HG03460 (cell line): ENCODE data around the gene APMAP.

Source experiments
- ATAC-seq: cut with Tn5 transposase; IDR thresholded peaks from one replicate; pipeline ENCODE4 v1.9.1; 2021; ENCODE audit not compliant: unreplicated experiment

Gene APMAP

DNA sequence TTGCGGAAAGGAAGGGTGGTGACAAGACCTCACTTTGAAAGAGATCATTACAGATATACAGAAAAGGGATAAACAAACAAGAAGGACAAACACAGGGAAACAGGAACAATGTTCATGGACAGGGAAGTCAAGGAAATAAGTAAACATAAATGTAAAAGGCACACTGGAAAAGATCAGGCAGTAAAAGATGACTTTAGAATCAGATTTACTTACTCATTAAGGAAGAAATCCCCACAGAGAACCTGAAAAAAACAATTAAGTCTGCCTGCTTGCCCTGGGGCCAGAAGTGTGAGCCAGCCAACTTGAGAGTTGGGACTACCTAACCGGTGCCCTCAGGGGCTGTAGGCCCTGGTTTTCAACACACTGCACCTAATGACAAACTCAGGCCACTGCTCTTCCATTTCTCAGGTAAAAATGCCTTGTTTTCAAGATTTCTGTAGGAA is 1.7 kb downstream of the APMAP start:
- ATAC-seq, result no peak

DNA sequence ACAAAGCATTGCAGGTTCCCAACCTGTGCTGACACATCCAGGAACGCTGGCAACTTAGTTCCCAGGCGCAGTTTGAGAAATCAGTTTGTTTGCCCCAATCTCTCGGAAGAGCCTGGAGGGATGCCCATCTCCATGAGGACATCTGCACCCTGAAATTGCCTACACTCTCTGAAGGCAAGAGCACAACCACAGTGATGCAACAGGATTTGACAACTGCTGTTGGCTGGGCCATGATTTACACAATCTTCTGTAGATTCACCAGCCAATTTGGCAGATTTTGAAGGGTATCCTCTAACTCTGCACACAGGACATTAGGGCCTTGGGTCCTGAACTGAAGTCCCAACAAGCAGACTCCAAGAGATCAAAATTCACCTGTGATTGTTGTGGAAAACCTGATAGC is 3.4 kb downstream of the APMAP start:
- ATAC-seq, result no peak

- ATAC-seq, result no peak
Observed at GRCh38 chr20:24987873-24988835, 4.4 kb downstream of the APMAP start.

DNA sequence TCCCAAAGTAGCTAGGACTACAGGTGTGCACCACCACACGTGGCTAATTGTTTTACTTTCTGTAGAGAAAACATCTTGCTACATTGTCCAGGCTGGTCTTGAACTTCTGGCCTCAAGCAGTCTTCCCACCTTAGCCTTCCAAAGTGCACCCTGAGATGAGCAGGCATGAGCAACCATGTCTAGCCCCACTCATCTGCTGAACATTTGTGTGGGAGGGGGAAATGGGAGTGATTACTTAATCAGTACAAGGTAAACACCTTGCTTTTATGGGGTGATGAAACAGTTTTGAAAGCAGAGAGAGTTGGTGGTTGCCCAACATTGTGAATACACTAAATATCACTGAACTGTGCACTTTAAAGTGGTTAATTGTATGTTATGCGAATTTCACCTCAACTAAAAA is 5.3 kb downstream of the APMAP start:
- ATAC-seq, result no peak

- no peak for ATAC-seq
Observed at GRCh38 chr20:24986436-24987015, 6.0 kb downstream of the APMAP start.

DNA sequence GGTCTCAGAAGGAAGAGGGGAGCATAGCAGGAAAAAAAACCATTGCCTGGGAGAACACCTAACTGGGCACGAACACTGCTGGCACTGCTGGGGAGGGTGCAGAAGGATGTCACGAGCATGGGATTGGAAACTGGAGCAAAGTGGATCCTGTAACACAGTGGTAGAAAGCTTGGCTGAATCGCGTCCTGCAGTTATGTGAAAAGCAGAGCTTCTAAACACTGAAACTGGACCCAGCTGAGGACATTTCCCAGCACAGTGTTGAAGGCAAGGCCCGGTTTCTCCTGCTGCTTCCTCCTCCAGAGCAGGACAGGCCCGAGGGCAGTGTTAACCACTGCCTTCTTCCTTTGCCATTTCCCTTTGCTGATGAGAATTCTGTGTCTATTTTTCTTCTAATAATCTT is 6.7 kb downstream of the APMAP start:
- no peak for ATAC-seq

GRCh38 chr20:24984961-24985640 is 7.5 kb downstream of the APMAP start:
- no peak for ATAC-seq

DNA sequence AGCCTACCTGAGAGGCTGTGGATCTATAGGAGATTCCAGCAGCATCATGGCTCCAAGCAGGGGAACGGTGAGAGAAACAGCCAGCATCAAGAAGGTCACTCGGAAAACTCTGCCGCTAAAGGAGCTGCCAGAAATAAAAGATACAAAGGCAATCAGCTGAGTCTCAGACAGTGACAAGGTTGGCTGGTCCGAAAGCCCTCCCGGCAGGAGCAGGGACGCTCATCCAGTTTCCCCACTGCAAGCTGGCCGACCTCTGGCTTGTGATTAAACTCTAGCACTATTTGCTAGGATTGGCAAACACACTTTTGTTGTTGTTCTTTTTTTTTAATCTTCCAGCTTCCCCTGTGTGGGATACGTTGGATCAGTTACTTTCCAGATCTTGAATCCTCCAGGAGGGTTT is 8.7 kb downstream of the APMAP start:
- no peak for ATAC-seq

GRCh38 chr20:24981790-24982189 is 10.8 kb downstream of the APMAP start:
- no peak for ATAC-seq

- ATAC-seq, result no peak
Observed at GRCh38 chr20:24981282-24981681, 11.3 kb downstream of the APMAP start.

GRCh38 chr20:24980291-24981053 is 12.1 kb downstream of the APMAP start:
- ATAC-seq, result no peak

GRCh38 chr20:24979036-24979960 is 13.3 kb downstream of the APMAP start:
- no peak for ATAC-seq

DNA sequence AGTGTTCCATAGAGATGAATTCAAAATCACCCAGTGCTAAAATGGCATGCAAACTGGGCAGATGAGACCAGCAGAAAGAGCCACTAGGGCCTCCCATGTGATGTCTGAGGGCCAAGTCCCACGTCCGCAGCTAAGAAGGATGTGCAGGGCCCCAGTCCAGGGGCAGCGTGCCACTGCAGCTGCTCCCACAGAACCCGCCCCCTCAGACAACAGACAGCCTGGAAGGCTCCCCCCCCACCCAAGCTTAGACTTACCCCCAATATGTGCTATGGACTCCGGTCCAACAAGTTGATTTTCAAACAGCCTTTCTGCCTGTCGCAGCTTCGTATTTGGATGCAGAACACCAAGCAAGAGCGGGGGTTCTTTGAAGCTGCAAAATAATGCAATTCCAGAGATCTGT is 14.0 kb downstream of the APMAP start:
- no peak for ATAC-seq

- ATAC-seq, result no peak
Observed at GRCh38 chr20:24977797-24978196, 14.8 kb downstream of the APMAP start.

DNA sequence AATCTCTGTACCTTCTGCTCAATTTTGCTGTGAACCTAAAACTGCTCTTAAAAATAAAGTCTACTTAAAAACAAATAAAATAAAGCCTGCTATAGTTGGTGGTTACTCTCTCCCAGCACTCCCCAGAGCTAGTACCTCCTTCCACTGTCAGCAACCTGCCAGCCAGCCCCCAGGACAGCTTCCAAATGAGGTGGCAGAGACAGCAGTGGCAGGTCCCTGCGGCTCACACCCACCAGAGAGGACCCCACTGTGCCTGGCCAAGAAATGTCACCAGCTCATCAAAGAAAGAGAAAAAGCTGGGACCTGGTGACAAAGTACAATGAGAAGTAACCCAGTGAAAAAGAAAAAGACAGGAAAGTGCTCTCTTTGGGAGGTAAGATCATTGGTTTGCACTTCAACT is 15.2 kb downstream of the APMAP start:
- ATAC-seq, result no peak

GRCh38 chr20:24972341-24972740 is 20.2 kb downstream of the APMAP start:
- no peak for ATAC-seq

GRCh38 chr20:24971376-24972101 is 21.0 kb downstream of the APMAP start:
- ATAC-seq, result no peak

DNA sequence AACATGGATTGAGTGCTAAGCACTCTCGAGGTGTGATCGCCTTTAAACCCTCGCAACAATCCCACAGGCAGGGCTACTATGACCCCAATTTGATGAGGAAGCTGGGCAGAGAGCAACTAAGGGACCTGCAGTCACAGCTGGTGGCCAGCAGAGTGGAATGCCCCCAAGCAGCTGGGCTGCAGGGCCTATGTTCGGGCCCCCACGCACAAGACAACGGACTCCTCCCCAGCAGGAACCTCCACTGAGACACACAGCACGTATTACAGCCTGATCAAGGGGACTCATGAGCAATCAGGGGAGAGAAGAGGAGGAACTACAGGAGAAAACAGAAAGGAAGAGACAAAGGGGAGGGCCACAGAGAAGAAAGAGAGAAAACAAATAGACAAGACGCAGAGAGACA is 21.8 kb downstream of the APMAP start:
- ATAC-seq, result no peak

DNA sequence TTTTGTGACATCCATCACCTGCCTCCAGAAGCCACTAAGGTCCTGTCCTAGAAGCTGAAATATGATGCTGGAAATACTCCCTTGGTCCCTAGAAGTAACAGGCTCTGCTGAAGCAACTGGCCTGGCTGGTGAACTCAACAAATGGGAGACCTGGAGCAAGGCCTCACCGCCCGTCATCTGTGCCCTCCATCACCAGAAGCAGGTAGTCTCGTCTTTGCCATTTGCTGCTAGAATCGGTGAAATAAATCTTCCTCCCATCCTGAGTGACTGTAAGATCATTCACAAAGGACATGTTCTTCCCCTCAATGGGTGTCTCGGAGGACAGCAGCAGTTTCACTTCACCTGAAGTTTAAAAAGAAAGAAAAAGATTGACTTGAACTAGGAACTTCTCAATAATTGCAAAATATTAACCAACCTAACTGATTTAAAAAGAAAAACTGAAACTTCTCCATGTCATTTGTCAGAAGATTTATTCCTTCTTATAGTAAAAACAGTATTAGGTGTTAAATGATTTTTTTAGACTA is 22.5 kb downstream of the APMAP start:
- no peak for ATAC-seq
